Small intestine (tissue), 7 donors: ENCODE measurements around the gene POLA1. TPM values are rescaled to one million over a fixed set of nuclear protein-coding genes. Genes with fewer than 3 reads are reported as not detected.

Experiments used
- DNase-seq, 2 donors: peaks; one replicate each; pipeline versions ENCODE4 v3.0.0 to v3.0.0-alpha.2; 2013
- FAIRE-seq: peaks from 2 replicates; lab custom pipeline; 2012; peaks lifted over from hg19 to GRCh38; lab: Jason Lieb, UNC
- H3K27ac ChIP-seq, 3 donors: one replicate each; pipeline ENCODE4 v1.5.1; 2013; ENCODE audit warnings: low read length in 2 of 3, mild to moderate bottlenecking in 2 of 3, control low read depth in 1 of 3, inconsistent platforms in 1 of 3, low read depth in 1 of 3, moderate library complexity in 1 of 3
- H3K27me3 ChIP-seq, 3 donors: one replicate each; pipeline ENCODE4 v1.6.1; 2013; ENCODE audit warnings: low read length in 3 of 3, inconsistent platforms in 1 of 3; ENCODE audit not compliant: control insufficient read depth in 3 of 3, insufficient read depth in 3 of 3
- H3K36me3 ChIP-seq, 3 donors: one replicate each; pipeline ENCODE4 v1.6.1; 2013; ENCODE audit warnings: low read length in 3 of 3, inconsistent platforms in 1 of 3, low read depth in 1 of 3, mild to moderate bottlenecking in 1 of 3, moderate library complexity in 1 of 3; ENCODE audit not compliant: control insufficient read depth in 3 of 3, insufficient read depth in 2 of 3
- H3K4me1 ChIP-seq, 3 donors: one replicate each; pipeline ENCODE4 v1.6.1; 2013; ENCODE audit warnings: low read length in 2 of 3, inconsistent platforms in 1 of 3, low read depth in 1 of 3, mild to moderate bottlenecking in 1 of 3, moderate library complexity in 1 of 3; ENCODE audit not compliant: control insufficient read depth in 3 of 3, insufficient read depth in 2 of 3
- H3K4me3 ChIP-seq, 3 donors: one replicate each; pipeline ENCODE4 v1.5.1; 2013; ENCODE audit warnings: low read length in 3 of 3, control low read depth in 1 of 3, inconsistent platforms in 1 of 3, low read depth in 1 of 3, mild to moderate bottlenecking in 1 of 3, moderate library complexity in 1 of 3
- H3K9me3 ChIP-seq, 2 donors: one replicate each; pipeline ENCODE4 v1.6.1; 2013; ENCODE audit warnings: low read depth in 1 of 2, low read length in 1 of 2; ENCODE audit not compliant: control insufficient read depth in 2 of 2, insufficient read depth in 1 of 2
- WGBS, 3 donors: extraction: QIAGEN DNeasy Blood & Tissue Kit; methylation state at CpG; one replicate each; pipeline ENCODE4 v1.1.7; 2013; 5-methylcytosine and 5-hydroxymethylcytosine counted together
- polyA plus RNA-seq, 4 donors: library from polyadenylated mRNA; stranded (reverse) in 3 of 4; unstranded in 1 of 4; fragments of 200-250 nt in 3 of 4; fragments of 120-200 nt in 1 of 4; gene quantifications; one replicate each; pipeline versions ENCODE4 v1.2.1 to v1.2.3, GENCODE V29; 2013
- donor health status: healthy with polysubstance abuse.
- donor health status: control.
- donor health status: control.
- donor health status: Bipolar disorder and iron deficiency.
- donor health status: healthy.

The POLA1 gene
- polyA plus RNA-seq, 4 donors, result 2.2 to 10.8 (median 4.7) TPM

DNA sequence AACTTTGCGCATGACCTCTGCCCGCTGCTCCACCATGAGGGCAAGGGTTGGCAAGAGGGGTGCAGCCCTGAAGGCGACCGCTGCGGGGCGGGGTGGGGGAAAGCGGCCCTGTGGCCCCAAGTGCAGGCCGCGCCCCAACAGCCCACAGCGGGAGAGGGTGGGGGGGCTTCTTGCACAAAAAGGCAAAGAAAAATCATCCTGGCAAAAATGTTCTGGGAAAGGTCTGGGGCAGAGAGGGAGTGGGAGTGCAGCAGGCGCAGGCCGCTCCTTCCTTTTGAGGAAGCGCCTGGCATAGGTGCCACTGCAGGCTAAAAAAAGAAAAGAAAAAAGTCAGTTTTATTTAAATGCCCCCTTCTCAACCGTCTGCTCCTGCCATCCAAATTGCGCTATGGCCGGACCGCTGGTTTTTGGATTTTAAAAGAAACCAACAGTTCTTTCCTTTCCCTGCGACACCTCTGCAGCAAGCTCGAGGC, 320.7 kb downstream of the POLA1 start:
- DNase-seq, result no peak
- no peaks in the 10 kb centered on the region for H3K36me3 ChIP-seq
- H3K9me3 ChIP-seq, result no peaks in the 10 kb centered on the region
- no peak for FAIRE-seq
- 25 to 37% (median 27%) methylated on average over 19 of the region's 19 CpGs for WGBS, 3 donors
- H3K27me3 ChIP-seq, result peaks cover 12 to 93% (median 39%) of the 10 kb centered on the region in 3 donors
- no peak overlapping the region for H3K4me3 ChIP-seq
- H3K27ac ChIP-seq, result no peak overlapping the region
- peaks cover 0 to 7% (median 0%) of the 10 kb centered on the region in 3 donors for H3K4me1 ChIP-seq

DNA sequence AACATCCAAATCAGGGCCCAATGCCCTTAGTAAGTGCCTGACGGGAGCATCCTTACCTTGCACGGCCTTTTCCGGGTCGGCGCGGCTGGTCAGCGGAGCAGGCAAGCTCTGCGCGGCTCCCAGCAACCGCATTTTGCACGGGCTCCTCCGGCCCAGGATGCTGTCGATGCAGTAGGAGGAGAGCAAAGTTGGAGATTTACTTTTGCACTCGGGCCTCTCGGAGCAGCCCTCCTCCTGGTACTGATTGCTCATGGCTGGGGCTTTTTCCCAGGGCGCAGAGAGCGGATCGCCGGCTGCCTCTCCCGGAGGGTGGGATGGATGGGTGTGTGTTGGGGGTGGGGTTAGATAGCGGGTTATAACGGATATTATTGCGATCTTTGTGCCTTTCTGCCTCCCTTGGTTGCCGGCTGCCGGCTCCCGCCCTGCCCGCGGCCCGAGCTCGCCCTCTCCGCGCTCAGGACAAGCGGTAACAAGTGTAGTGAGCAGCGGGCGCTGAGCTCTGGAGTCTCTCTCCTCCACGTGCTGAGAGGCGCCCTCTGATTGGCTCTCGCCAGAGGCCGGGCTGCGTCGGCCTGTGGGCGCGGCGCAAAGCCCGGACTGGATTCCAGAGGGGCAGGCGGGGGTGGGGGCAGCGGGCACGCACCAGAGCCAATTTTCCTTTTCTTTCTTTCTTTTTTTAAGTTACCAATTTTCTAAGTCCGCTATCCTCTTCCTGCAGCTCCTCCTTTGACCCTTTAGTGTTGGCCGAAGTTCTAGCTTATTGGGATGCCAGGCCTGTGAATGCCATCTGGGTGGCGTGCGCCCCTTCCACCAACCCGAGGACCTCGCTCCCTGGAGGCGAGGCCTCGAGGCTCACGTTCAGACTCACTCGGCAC, 322.0 kb downstream of the POLA1 start, which contains the start of gene ARX:
Gene ARX, minus strand, starts transcription at position 480 of the 875 bp plus-strand sequence. Its CDS starts 228 bp downstream, at position 252.
- H3K27ac ChIP-seq, result no peak within 1 kb of the TSS
- peaks cover 10 to 93% (median 46%) of the 10 kb centered on the region in 3 donors for H3K27me3 ChIP-seq
- peak; percentile 65 to 73 for DNase-seq
- no peak for FAIRE-seq
- no peaks in the 10 kb centered on the region for H3K9me3 ChIP-seq
- no peaks in the 10 kb centered on the region for H3K36me3 ChIP-seq
- peaks cover 0 to 7% (median 0%) of the 10 kb centered on the region in 3 donors for H3K4me1 ChIP-seq
- WGBS, 3 donors, result 5 to 35% (median 16%) methylated on average over 40 to 58 of the region's 58 CpGs
- H3K4me3 ChIP-seq, result no peak within 1 kb of the TSS

DNA sequence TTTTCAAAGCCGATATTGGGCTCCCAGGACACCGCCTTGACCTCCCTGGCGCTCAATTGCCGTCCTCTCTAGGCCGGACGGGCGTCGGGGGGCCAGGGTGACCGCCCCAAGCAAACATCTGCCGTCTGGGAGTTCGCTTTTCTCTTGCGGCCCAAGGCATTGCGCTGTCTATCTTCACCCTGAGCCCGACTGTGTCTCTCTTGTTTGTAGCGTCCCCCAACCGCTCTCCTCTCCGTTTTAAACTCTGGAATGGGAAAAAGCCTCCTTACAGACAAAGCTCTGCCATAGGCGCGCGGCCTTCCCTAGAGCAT, 322.6 kb downstream of the POLA1 start:
- Histone ChIP-seq H3K9me3 (no peaks in the 10 kb centered on the region), H3K36me3 (no peaks in the 10 kb centered on the region), H3K4me1 (peaks cover 0 to 7% (median 0%) of the 10 kb centered on the region in 3 donors), H3K27ac (no peak overlapping the region), H3K4me3 (no peak overlapping the region), H3K27me3 (peaks cover 10 to 93% (median 46%) of the 10 kb centered on the region in 3 donors)
- FAIRE-seq, result no peak
- DNase-seq, result no peak
- WGBS, 3 donors, result 17 to 55% (median 22%) methylated on average over 20 of the region's 20 CpGs

DNA sequence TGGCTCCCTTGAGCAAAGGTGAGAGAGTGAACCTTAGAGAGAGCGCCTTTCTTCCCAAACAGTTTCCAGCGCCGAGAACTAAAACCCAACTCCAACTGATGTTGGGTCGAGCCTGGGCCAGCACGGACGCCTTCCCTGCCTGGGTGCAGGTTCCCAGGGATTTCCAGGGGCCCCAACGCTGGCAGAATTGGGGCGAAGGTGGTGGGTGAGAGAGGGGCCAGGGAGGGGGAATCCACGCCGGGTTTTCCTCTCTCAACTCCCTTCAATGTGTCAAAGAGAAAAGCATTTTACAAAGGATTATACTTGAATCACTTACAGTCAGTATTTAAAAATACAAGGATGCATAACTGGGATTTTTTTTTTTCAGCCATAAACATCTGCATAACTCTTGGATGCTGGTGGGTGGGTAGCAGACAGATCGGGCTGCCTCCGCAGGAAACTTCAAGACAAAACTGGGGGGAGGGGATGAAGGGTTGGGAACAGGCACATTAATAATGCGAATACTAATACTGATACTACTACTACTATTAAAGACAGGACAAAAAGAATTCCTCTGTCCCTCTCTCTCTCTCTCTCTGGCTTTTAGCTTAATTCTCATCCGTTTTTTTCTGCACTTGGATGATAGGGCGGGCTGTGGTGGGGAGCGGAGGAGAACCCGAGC, 323.4 kb downstream of the POLA1 start:
- FAIRE-seq (no peak), DNase-seq (no peak)
- H3K36me3 ChIP-seq, result no peaks in the 10 kb centered on the region
- H3K27ac ChIP-seq, result no peak overlapping the region
- H3K27me3 ChIP-seq, result peaks cover 10 to 93% (median 50%) of the 10 kb centered on the region in 3 donors
- no peak overlapping the region for H3K4me3 ChIP-seq
- H3K4me1 ChIP-seq, result peaks cover 0 to 7% (median 0%) of the 10 kb centered on the region in 3 donors
- 19 to 31% (median 23%) methylated on average over 17 of the region's 17 CpGs for WGBS, 3 donors
- no peaks in the 10 kb centered on the region for H3K9me3 ChIP-seq

DNA sequence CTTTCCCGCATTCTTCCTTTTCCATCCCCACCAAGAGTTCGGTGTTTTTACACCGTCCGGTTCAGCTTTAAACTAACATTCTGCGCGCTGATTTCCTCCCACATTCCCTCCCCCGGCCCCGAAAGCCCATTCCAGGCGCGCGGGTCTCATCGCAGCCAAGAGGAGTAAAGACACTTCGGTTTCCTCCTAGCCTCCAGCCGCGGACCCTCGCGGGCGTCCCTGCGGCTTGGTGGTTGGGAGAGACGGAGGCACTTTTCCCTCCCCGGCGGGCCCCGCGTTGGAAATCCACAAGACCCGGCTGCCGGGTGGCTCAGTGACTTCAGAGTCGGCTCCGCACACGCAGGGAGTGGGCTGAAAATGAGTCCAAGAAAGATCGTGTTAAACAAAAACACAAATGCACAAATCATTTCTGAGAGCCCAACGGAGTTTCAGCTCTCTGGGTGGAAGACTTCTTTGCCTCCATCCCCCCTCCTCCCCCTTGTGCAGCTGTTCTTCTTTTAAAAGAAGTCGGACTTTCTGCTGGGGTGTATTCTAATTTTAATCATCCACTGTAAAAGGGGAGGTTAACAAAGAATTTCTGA, 324.0 kb downstream of the POLA1 start:
- no peaks in the 10 kb centered on the region for H3K9me3 ChIP-seq
- no peaks in the 10 kb centered on the region for H3K36me3 ChIP-seq
- DNase-seq (no peak), FAIRE-seq (no peak)
- H3K27ac ChIP-seq, result no peak overlapping the region
- H3K4me1 ChIP-seq, result peaks cover 0 to 7% (median 0%) of the 10 kb centered on the region in 3 donors
- no peak overlapping the region for H3K4me3 ChIP-seq
- WGBS, 3 donors, result 4 to 29% (median 4%) methylated on average over 30 to 32 of the region's 32 CpGs
- H3K27me3 ChIP-seq, result peaks cover 10 to 93% (median 52%) of the 10 kb centered on the region in 3 donors

DNA sequence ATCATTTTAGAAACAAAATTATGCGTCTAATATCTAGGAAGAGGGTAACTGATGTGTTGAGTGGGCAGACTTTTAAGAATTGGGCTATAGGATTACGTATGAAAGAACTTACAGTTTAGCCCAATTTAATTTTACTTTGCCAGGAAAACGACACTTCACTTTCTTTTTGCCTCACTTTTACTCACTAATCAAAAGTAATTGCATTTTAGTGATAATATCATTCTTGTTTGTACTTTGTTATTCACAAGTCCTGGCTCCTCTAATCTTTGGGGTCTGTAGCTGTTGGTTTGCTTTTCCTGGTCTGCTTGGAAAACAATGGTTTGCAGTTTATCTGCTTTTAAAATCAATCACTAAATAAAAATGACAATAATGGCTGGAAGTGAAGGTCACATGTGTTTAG, 325.0 kb downstream of the POLA1 start:
- Histone ChIP-seq H3K4me1 (peaks cover 0 to 7% (median 0%) of the 10 kb centered on the region in 3 donors), H3K36me3 (no peaks in the 10 kb centered on the region), H3K27ac (no peak overlapping the region), H3K9me3 (no peaks in the 10 kb centered on the region), H3K4me3 (no peak overlapping the region), H3K27me3 (peaks cover 6 to 98% (median 48%) of the 10 kb centered on the region in 3 donors)
- FAIRE-seq (no peak), DNase-seq (no peak)
- 15 to 17% (median 17%) methylated on average over 3 of the region's 3 CpGs for WGBS, 3 donors

DNA sequence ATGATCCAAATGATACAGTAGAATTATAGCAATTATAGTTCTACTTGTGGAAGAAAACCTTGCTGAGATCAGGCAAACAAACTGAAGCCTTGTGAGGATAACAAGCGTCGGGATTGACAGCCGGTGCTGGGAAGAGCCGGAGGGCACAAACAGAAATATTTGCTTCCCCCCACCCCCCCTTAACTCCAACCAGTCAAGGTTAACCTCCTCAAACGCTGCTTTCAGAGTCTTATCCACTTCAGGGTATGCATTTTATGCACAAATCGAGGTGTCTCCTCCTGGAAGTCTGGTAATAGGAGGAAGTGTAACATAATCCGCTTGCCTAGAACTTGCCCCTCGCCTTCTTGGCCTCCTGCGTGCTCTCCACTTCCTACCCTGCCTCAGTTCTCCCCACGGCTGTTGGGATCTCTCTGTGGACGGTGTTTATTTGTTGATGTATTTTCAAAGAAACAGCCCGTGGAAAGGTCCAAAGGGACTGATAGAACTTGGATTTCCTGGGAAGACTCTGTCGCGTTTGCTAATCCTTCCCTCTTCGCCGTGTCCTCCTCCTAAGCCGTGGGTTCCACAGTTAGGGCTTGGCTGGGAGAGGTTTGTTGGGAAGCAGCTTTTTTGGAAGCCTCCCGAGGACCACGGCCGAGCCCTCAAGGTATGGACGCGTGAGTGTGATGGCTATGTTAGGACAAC, 326.1 kb downstream of the POLA1 start:
- FAIRE-seq (no peak), DNase-seq (peak in 1 of 2 donors; percentile 11)
- Histone ChIP-seq H3K27ac (no peak overlapping the region), H3K27me3 (peaks cover 6 to 91% (median 45%) of the 10 kb centered on the region in 3 donors), H3K36me3 (no peaks in the 10 kb centered on the region), H3K4me1 (peaks cover 0 to 7% (median 0%) of the 10 kb centered on the region in 3 donors), H3K4me3 (no peak overlapping the region), H3K9me3 (no peaks in the 10 kb centered on the region)
- WGBS, 3 donors, result 4 to 31% (median 5%) methylated on average over 21 to 22 of the region's 22 CpGs
